Endometrial microvascular endothelial cells (primary cell): Measurements from ENCODE around the gene DDX56. TPM values are rescaled to one million over a fixed set of nuclear protein-coding genes. Genes with fewer than 3 reads are reported as not detected.

Experiments used
- in situ Hi-C: cut with HindIII; loops from 2 replicates; pipeline ENCODE4 v1.10.0; 2017; ENCODE audit warnings: low sequenced_read_pairs, low pct_unique_long_range_greater_than_20kb; ENCODE audit errors: inconsistent ontology term
- total RNA-seq: library from RNA; depleted of rRNA; stranded (reverse); fragments of >200 nt; gene quantifications from one replicate; pipeline ENCODE4 v1.2.3, GENCODE V29; 2015; ENCODE audit errors: inconsistent ontology term

DDX56 gene
- total RNA-seq = 89.1 TPM

- in situ Hi-C loops = loop anchor here (25.0 kb wide), 1 partner anchor 361 kb away; the partner anchor contains the start of gene YKT6
Measured at GRCh38 chr7:44573464-44574286, at the start of gene DDX56. Gene DDX56 (minus strand): TSS chr7:44573908. CDS start chr7:44573895, 13 bp downstream.

- in situ Hi-C loops = no loop called here
Measured at GRCh38 chr7:44622342-44623151, 48.8 kb upstream of the DDX56 start.

GRCh38 chr7:44621750-44622103 is 48.0 kb upstream of the DDX56 start:
- in situ Hi-C loops = no loop called here

DNA sequence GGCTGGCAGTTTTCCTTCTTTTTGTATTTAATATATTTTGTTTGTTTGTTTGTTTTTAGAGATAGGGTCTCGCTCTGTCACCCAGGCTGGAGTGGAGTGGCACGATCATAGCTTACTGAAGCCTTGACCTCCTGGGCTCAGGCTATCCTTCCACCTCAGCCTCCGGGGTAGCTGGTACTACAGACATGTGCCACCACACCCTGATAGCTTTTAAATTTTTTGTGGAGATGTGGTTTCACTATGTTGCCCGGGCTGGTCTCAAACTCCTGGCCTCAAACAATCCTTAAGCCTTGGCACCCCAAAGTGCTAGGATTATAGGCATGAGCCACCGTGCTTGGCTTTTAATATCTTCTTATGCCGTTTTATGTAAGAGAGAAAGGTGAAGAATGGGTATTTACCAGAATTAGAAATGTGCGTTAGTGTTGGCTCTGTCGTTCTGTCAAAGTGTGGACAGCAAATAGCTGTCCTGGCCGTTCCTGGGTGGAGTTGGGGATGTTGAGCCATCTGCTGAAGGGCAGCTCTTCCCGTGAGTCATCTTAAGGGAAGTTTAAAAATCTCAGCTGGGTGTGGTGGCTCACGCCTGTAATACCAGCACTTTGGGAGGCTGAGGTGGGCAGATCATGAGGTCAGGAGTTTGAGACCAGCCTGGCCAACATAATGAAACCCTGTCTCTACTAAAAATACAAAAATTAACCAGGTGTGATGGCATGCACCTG is 47.5 kb upstream of the DDX56 start:
- in situ Hi-C loops = no loop called here

DNA sequence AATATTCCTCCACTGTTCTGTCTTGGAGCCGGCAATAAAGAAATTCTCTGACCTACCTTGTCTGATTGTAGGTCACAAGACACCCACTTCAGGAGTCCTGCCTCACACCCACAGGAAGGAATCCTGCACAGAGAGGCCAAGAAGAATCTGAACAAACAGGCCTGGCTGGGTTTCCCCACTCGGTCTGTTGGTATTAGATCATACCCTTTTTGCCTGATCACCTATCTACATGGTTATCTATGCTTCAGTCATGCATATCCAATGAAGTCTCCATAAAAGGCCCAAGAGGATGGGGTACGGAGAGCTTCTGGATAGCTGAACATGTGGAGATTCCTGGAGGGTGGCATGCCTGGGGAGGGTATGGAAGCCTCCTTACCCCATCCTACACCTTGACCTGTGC is 45.0 kb upstream of the DDX56 start:
- in situ Hi-C loops = no loop called here

DNA sequence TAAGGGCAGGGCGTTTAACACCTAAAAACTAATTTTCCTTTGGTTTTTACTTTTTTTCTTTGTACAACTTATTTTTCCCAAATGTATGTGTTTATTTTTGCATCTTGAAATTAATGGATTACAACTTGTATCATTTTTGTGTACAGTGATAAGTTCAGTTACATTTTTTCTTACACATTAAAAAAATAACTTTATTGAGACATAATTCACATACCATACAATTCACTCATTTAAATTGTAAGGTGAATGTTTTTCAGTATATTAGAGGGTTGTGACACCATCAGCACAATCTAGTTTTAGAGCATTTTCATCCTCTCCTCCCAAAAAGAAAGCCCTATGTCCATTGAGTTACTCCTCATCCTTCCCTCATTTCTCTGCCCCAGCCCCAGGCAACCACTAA is 44.3 kb upstream of the DDX56 start:
- in situ Hi-C loops = no loop called here

DNA sequence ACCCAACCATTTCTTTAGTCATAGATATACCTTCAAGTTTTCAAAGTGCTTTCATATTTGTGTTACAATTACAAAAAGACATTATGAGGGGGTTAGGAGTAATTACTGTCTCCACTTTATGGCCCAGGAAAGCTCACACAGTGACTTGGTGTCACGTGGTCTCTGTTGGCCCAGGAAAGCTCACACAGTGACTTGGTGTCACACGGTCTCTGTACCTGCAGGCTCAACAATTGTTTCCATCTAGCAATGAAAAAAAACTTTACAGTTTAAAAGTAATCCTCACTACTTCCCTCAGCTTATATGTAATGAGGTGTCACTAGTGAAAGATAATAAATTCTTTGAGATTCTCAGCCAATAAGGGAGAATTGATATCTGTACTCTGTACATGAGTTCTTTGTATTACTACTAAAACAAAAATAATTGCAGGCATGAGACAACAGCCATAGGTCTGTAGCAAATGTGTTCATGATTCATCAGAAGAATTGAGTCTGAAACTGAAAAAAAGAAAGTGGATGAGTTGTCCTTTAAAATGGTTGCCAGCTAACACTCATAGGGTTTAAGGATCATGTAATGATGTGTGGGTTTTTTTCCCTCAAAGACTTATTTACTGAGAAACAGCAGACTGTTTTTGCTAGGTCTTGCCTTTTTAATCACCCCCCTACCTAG is 43.6 kb upstream of the DDX56 start:
- in situ Hi-C loops = no loop called here

DNA sequence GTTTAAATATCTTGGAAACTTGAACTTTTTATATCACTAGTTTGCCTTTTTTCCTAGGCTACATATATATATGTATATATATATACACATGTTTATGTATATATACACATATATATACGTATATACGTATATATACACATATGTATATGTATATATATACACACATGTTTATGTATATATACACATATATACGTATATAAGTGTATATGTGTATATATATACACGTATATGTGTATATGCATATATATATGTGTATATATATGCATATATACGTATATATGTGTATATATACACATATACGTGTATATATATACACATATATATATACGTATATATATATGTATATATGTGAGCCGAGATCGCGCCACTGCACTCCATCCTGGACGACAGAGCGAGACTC is 42.8 kb upstream of the DDX56 start:
- in situ Hi-C loops = no loop called here

DNA sequence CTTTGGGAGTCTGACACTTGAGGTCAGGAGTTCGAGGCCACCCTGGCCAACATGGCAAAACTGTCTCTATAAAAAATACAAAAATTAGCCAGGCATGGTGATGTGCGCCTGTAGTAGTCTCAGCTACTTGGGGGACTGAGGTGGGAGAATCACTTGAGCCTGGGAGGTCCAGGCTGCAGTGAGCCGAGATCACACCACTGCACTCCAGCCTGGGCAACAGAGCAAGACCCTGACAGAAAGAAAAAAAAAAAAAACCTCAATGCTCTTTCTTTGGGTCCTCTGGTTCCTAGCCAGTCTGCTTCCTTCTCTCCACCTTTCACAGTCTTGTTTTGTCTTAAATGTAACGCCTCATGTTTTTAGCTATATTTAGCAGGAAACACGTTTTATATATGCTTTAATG is 42.1 kb upstream of the DDX56 start:
- in situ Hi-C loops = no loop called here

- in situ Hi-C loops = no loop called here
Measured at GRCh38 chr7:44615149-44615611, 41.5 kb upstream of the DDX56 start.

GRCh38 chr7:44609829-44610228 is 36.1 kb upstream of the DDX56 start:
- in situ Hi-C loops = no loop called here

DNA sequence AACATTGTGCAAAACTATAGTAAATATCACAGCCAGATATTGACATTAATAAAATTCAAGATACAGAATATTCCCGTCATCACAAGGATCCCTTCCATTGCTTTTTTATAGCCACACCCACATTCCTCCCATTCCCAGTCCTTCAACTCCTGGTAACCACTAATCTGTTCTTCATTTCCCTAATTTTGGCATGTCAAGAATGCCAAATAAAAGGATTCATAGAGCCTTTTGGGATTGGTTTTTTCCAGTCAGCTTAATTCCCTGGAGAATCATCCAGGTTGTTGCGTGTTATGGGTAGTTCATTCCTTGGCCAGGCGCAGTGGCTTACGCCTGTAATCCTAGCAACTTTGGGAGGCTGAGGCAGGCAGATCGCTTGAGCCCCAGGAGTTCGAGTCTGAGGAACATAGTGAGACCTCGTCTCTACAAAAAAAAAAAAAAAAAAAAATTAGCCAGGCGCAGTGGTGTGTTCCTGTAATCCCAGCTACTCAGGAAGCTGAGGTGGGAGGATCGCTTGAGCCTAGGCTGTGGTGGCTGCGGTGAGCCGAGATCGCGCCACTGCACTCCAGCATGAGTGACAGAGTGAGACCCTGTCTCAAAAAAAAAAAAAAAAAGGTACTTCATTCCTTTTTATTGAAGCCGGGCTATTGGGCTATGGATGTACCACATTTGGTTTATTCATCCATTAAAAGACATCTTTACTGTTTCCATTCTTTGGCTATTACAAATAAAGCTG is 35.4 kb upstream of the DDX56 start:
- in situ Hi-C loops = no loop called here

DNA sequence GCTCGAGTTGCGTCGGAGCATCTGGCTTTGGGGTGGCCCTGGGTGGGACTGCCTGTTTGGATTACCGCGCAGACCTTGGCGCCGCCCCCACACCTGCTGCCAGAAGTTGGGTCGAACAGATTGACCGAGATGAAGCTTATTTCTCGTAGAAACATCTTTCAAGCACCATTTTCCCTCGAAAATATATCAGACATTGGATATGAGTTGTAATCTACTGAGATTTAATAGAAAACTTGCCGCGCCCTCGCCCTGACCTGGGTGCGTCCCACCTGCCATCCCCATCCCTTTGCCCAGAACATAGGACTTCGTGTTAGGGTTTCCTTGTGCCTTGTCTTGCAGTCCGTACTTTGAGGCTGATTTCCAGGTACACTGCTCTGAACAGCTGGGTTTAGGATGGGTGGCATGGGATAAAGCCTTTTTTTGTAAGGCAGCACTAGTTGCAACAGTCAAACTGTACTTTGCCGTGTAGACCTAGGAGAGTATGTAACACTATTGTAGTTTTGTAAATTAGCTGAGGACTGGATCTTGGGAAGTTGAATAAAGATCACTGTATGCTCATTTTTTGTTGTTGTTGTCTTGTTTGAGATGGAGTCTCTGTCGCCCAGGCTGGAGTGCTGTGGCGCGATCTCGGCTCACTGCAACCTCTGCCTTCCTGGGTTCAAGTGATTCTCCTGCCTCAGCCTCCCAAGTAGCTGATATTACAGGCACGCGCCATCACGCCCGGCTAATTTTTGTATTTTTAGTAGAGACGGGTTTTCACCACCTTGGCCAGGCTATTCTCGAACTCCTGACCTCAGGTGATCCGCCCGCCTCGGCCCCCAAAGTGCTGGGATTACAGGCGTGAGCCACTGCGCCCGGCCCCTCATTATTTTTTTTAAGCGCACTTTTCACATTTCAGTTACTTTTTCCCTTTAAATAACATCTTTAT is 33.7 kb upstream of the DDX56 start:
- in situ Hi-C loops = no loop called here

DNA sequence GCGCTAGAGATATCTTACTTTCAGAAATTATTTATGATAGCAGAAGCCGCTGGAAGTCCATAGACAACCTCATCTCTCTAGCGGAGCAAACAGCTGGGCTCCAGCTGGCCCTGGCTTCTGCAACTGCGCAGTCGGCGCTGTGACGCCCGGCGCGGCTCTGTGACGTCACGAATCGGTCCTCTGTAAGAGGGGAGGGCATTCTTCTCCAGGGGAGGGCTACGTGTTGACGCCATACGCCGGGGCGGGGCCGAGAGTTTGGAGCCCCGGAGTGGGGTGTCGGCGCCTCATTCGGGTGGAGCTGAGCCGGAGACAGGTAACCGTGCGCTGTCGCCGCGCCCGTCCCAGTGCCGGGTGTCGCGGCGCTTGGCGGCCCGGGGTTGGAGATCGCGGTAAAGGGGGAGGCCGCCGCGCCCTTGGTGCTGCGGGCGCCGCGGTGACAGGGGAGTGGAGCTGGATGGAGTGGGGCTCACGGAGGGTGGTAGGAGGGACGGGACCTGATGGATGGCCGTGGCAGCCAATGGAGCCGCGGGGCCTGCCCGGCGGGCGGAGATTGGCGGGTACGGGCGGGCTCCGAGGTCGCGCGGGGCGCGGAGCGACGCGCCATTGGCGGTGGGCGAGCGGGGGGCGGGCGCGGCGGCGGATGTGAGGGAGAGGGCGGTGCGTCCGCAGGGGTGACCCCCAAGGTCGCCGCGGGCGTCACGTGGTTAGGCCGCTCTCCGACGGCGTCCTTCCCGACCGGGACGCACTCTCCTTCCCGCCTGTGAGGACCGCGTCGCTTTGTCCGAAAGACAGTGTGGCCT is 32.8 kb upstream of the DDX56 start, which contains the start of gene OGDH:
Gene OGDH, plus strand, starts transcription at position 287 of the 800 bp plus-strand sequence. CDS start 17,717 bp downstream, outside the sequence.
- in situ Hi-C loops = no loop called here

DNA sequence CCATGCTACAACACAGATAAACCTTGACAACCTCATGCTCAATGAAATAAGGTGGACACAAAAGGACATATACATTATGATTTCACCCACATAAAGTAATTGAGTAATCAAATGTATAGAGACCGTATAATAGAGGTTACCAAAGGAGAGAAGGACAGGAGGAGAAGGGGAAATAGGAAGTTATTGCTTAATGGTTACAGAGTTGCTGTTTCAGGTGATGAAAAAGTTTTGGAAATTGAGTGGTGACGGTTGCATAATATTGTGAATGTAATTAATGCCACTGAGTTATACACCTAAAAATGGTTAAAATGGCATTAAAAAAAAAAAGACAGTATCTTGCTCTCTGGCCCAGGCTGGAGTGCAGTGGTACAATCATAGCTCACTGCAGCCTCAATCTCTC is 31.2 kb upstream of the DDX56 start:
- in situ Hi-C loops = no loop called here

GRCh38 chr7:44603193-44603592 is 29.5 kb upstream of the DDX56 start:
- in situ Hi-C loops = no loop called here

DNA sequence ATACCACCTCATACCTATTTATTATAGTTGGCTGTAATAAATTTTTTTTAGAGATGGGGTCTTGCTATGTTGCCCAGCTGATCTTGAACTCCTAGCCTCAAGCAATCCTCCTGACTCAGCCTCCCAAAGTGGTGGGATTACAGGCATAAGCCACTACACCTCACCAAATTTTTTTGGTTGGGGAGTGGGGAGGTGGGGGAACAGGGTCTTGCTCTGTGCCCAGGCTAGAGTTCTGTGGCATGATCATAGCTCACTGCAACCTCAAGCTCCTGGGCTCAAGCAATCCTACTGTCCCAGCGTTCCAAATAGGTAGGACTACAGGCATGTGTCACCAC is 28.8 kb upstream of the DDX56 start:
- in situ Hi-C loops = no loop called here
